ENCODE measurements around the gene ZCCHC13. TPM values are rescaled to one million over a fixed set of nuclear protein-coding genes. Genes with fewer than 3 reads are reported as not detected.
"Not testable (repeated sequence)": the region's sequence is repeated elsewhere in the genome, so short reads cannot be mapped to it uniquely, and the experiment has no call there.

Gene ZCCHC13
- not detected for total RNA-seq

- Histone ChIP-seq H3K27ac (no peak within 1 kb of the TSS), H3K4me3 (no peak within 1 kb of the TSS), H3K36me3 (no peaks in the 10 kb centered on the region), H3K4me1 (no peaks in the 10 kb centered on the region), H3K27me3 (peaks cover 0 to 5% (median 0%) of the 10 kb centered on the region in 3 donors), H3K9me3 (no peaks in the 10 kb centered on the region)
- no peak for DNase-seq
- no peak for ATAC-seq
- in situ Hi-C loops (cut with MboI; ENCODE audit: low sequenced_read_pairs in 4 of 4) = no loop called here
- intact Hi-C loops (cut with DNase I; ENCODE audit: low total_unique reads) = no loop called here
- no peak for TF ChIP-seq CTCF (IDR thresholded peaks at IDR 0.05 in 4 of 5, conservative IDR thresholded peaks at IDR 0.05 in 1 of 5)
- TF ChIP-seq POLR2A (IDR thresholded peaks at IDR 0.05) = no peak
These were observed at the start of gene ZCCHC13 for GRCh38 chrX:74304016-74304415. Gene ZCCHC13 (plus strand): TSS chrX:74304180. CDS start chrX:74304267, 87 bp downstream.

GRCh38 chrX:74258111-74258510 lies 45.9 kb upstream of the ZCCHC13 start:
- in situ Hi-C loops (cut with MboI; ENCODE audit: low sequenced_read_pairs in 4 of 4) = not testable (repeated sequence)

GRCh38 chrX:74259885-74260491 lies 44.0 kb upstream of the ZCCHC13 start:
- intact Hi-C loops (cut with DNase I; ENCODE audit: low total_unique reads) = no loop called here
- ATAC-seq = no peak

More at GRCh38 chrX:74258111-74258510, 45.9 kb upstream of the ZCCHC13 start:
- H3K27me3 ChIP-seq; H3K27ac ChIP-seq; DNase-seq; H3K4me3 ChIP-seq; intact Hi-C loops (cut with DNase I; ENCODE audit: low total_unique reads); H3K36me3 ChIP-seq; ATAC-seq; H3K9me3 ChIP-seq; H3K4me1 ChIP-seq: not testable (repeated sequence)

GRCh38 chrX:74262452-74263209 lies 41.3 kb upstream of the ZCCHC13 start:
- no peak overlapping the region for H3K4me3 ChIP-seq
- H3K36me3 ChIP-seq = peaks cover 0 to 10% of the 10 kb centered on the region in 2 donors
- no peaks in the 10 kb centered on the region for H3K27me3 ChIP-seq
- no peak for ATAC-seq
- no peak for DNase-seq
- intact Hi-C loops (cut with DNase I; ENCODE audit: low total_unique reads) (no loop called here), in situ Hi-C loops (cut with MboI; ENCODE audit: low sequenced_read_pairs in 4 of 4) (no loop called here)
- H3K4me1 ChIP-seq = no peaks in the 10 kb centered on the region
- no peak for TF ChIP-seq CTCF (IDR thresholded peaks at IDR 0.05 in 4 of 5, conservative IDR thresholded peaks at IDR 0.05 in 1 of 5)
- TF ChIP-seq POLR2A (IDR thresholded peaks at IDR 0.05) = no peak
- no peaks in the 10 kb centered on the region for H3K9me3 ChIP-seq
- no peak overlapping the region for H3K27ac ChIP-seq

More at GRCh38 chrX:74259885-74260491, 44.0 kb upstream of the ZCCHC13 start:
- H3K36me3 ChIP-seq = peaks cover 0 to 10% of the 10 kb centered on the region in 2 donors
- H3K4me3 ChIP-seq = no peak overlapping the region
- no peaks in the 10 kb centered on the region for H3K9me3 ChIP-seq
- in situ Hi-C loops (cut with MboI; ENCODE audit: low sequenced_read_pairs in 4 of 4) = no loop called here
- H3K4me1 ChIP-seq = no peaks in the 10 kb centered on the region
- no peak for TF ChIP-seq POLR2A (IDR thresholded peaks at IDR 0.05)
- no peak for TF ChIP-seq CTCF (IDR thresholded peaks at IDR 0.05 in 4 of 5, conservative IDR thresholded peaks at IDR 0.05 in 1 of 5)
- no peak for DNase-seq
- no peaks in the 10 kb centered on the region for H3K27me3 ChIP-seq
- no peak overlapping the region for H3K27ac ChIP-seq

GRCh38 chrX:74270393-74270792 lies 33.6 kb upstream of the ZCCHC13 start:
- no peak for TF ChIP-seq POLR2A (IDR thresholded peaks at IDR 0.05)
- TF ChIP-seq CTCF (IDR thresholded peaks at IDR 0.05 in 4 of 5, conservative IDR thresholded peaks at IDR 0.05 in 1 of 5) = no peak
- no peak overlapping the region for H3K4me3 ChIP-seq
- no peaks in the 10 kb centered on the region for H3K27me3 ChIP-seq
- H3K36me3 ChIP-seq = peaks cover 0 to 8% of the 10 kb centered on the region in 2 donors
- in situ Hi-C loops (cut with MboI; ENCODE audit: low sequenced_read_pairs in 4 of 4) = no loop called here
- intact Hi-C loops (cut with DNase I; ENCODE audit: low total_unique reads) = no loop called here
- peaks cover 24% of the 10 kb centered on the region in 2 donors for H3K4me1 ChIP-seq
- peak overlapping the region; percentile 71 to 80 (median 78) for H3K27ac ChIP-seq
- H3K9me3 ChIP-seq = no peaks in the 10 kb centered on the region
- ATAC-seq = peak; percentile 93 to 94
- DNase-seq = peak; percentile 9 to 30
